Mesendoderm (in vitro differentiated cells): ENCODE results near the gene NAP1L4.

Source experiments
- DNase-seq: peaks from one replicate; pipeline ENCODE4 v3.0.0; 2013
- H2AK5ac ChIP-seq: 2 replicates; pipeline ENCODE4 v1.6.1; 2013; ENCODE audit warnings: low read length, inconsistent platforms
- H2BK120ac ChIP-seq: 2 replicates; pipeline ENCODE4 v1.6.1; 2013; ENCODE audit warnings: low read depth, mild to moderate bottlenecking, low read length, moderate library complexity, mixed read lengths
- H2BK15ac ChIP-seq: replicated peaks from 2 replicates; pipeline ENCODE4 v1.6.1; 2013; ENCODE audit warnings: low read depth, mild to moderate bottlenecking, moderate library complexity
- H2BK5ac ChIP-seq: 2 replicates; pipeline ENCODE4 v1.6.1; 2013; ENCODE audit warnings: low read length, inconsistent platforms
- H3K18ac ChIP-seq: 2 replicates; pipeline ENCODE4 v1.6.1; 2013; ENCODE audit warnings: mild to moderate bottlenecking, low read length, mixed read lengths
- H3K23ac ChIP-seq: one replicate; pipeline ENCODE4 v1.6.1; 2013; ENCODE audit warnings: low read length
- H3K27ac ChIP-seq: 2 replicates; pipeline ENCODE4 v1.5.1; 2013; ENCODE audit warnings: low read depth, mild to moderate bottlenecking, inconsistent platforms, low read length, moderate library complexity
- H3K27me3 ChIP-seq: 2 replicates; pipeline ENCODE4 v1.6.1; 2013; ENCODE audit warnings: low read length, control low read depth, mild to moderate bottlenecking, inconsistent platforms; ENCODE audit not compliant: insufficient read depth, poor library complexity
- H3K36me3 ChIP-seq: 2 replicates; pipeline ENCODE4 v1.6.1; 2013; ENCODE audit warnings: low read length, inconsistent platforms; ENCODE audit not compliant: control insufficient read depth, insufficient read depth
- H3K4ac ChIP-seq: one replicate; pipeline ENCODE4 v1.6.1; 2013; ENCODE audit warnings: low read depth, mild to moderate bottlenecking, low read length, moderate library complexity
- H3K4me1 ChIP-seq: 2 replicates; pipeline ENCODE4 v1.6.1; 2013; ENCODE audit warnings: low read depth, low read length, inconsistent platforms; ENCODE audit not compliant: control insufficient read depth
- H3K4me2 ChIP-seq: 2 replicates; pipeline ENCODE4 v1.6.1; 2013; ENCODE audit warnings: low read length
- H3K4me3 ChIP-seq: 2 replicates; pipeline ENCODE4 v1.5.1; 2013; ENCODE audit warnings: mild to moderate bottlenecking, low read length
- H3K56ac ChIP-seq: one replicate; pipeline ENCODE4 v1.6.1; 2013; ENCODE audit warnings: low read length
- H3K79me1 ChIP-seq: 2 replicates; pipeline ENCODE4 v1.6.1; 2013; ENCODE audit warnings: low read length, inconsistent platforms
- H3K79me2 ChIP-seq: 2 replicates; pipeline ENCODE4 v1.6.1; 2013; ENCODE audit warnings: mild to moderate bottlenecking, low read length; ENCODE audit not compliant: control insufficient read depth, insufficient read depth
- H3K9ac ChIP-seq: 2 replicates; pipeline ENCODE4 v1.6.1; 2013; ENCODE audit warnings: low read length, inconsistent platforms
- H4K5ac ChIP-seq: one replicate; pipeline ENCODE4 v1.6.1; 2013; ENCODE audit warnings: low read length
- H4K8ac ChIP-seq: one replicate; pipeline ENCODE4 v1.6.1; 2013; ENCODE audit warnings: low read depth, mild to moderate bottlenecking, control low read depth, low read length, moderate library complexity
- WGBS: extraction: QIAGEN DNeasy Blood & Tissue Kit; methylation state at CpG from one replicate; pipeline ENCODE4 v1.1.7; 2013; ENCODE audit warnings: low lambda C conversion rate, missing lambda C conversion rate; ENCODE audit not compliant: insufficient coverage; ENCODE audit errors: extremely low coverage; 5-methylcytosine and 5-hydroxymethylcytosine counted together

NAP1L4 gene

GRCh38 chr11:3022300-3022967 is 30.3 kb upstream of the NAP1L4 start:
- H3K18ac ChIP-seq: no peak overlapping the region
- no peak overlapping the region for H4K8ac ChIP-seq
- H2BK5ac ChIP-seq: no peak overlapping the region
- no peak overlapping the region for H3K4me2 ChIP-seq
- no peak overlapping the region for H4K5ac ChIP-seq
- H3K23ac ChIP-seq: no peak overlapping the region
- no peak overlapping the region for H2AK5ac ChIP-seq
- no peaks in the 10 kb centered on the region for H3K79me1 ChIP-seq
- no peak overlapping the region for H3K4me3 ChIP-seq
- H3K36me3 ChIP-seq: peaks cover 16% of the 10 kb centered on the region
- peak; percentile 27 for DNase-seq
- no peaks in the 10 kb centered on the region for H3K27me3 ChIP-seq
- H3K56ac ChIP-seq: no peak overlapping the region
- no peaks in the 10 kb centered on the region for H3K4me1 ChIP-seq
- WGBS: no CpG with 5 or more reads among the region's 14 CpGs
- no peak overlapping the region for H3K9ac ChIP-seq
- H2BK15ac ChIP-seq: no peak overlapping the region
- no peak overlapping the region for H3K4ac ChIP-seq
- H2BK120ac ChIP-seq: no peak overlapping the region
- H3K27ac ChIP-seq: no peak overlapping the region
- no peaks in the 10 kb centered on the region for H3K79me2 ChIP-seq

GRCh38 chr11:3021125-3021524 is 29.0 kb upstream of the NAP1L4 start:
- Histone ChIP-seq H3K36me3 (peaks cover 15% of the 10 kb centered on the region), H3K18ac (no peak overlapping the region), H3K27ac (no peak overlapping the region), H3K4me2 (no peak overlapping the region), H2BK5ac (no peak overlapping the region), H4K8ac (no peak overlapping the region), H3K4ac (no peak overlapping the region), H3K23ac (no peak overlapping the region), H3K4me3 (no peak overlapping the region), H2AK5ac (no peak overlapping the region), H3K79me1 (no peaks in the 10 kb centered on the region), H2BK120ac (no peak overlapping the region), H4K5ac (no peak overlapping the region), H3K56ac (no peak overlapping the region), H2BK15ac (no peak overlapping the region), H3K27me3 (no peaks in the 10 kb centered on the region), H3K4me1 (no peaks in the 10 kb centered on the region), H3K9ac (no peak overlapping the region), H3K79me2 (no peaks in the 10 kb centered on the region)
- peak; percentile 70 for DNase-seq
- no CpG with 5 or more reads among the region's 4 CpGs for WGBS

GRCh38 chr11:3020011-3020410 is 27.9 kb upstream of the NAP1L4 start:
- Histone ChIP-seq H3K4me1 (no peaks in the 10 kb centered on the region), H2BK120ac (no peak overlapping the region), H4K8ac (no peak overlapping the region), H3K23ac (no peak overlapping the region), H4K5ac (no peak overlapping the region), H3K27me3 (no peaks in the 10 kb centered on the region), H2AK5ac (no peak overlapping the region), H3K79me2 (no peaks in the 10 kb centered on the region), H2BK15ac (no peak overlapping the region), H3K36me3 (peaks cover 20% of the 10 kb centered on the region), H3K4me2 (no peak overlapping the region), H3K27ac (no peak overlapping the region), H3K56ac (no peak overlapping the region), H3K4ac (no peak overlapping the region), H3K4me3 (no peak overlapping the region), H2BK5ac (no peak overlapping the region), H3K79me1 (no peaks in the 10 kb centered on the region), H3K18ac (no peak overlapping the region), H3K9ac (no peak overlapping the region)
- DNase-seq: no peak
- no CpG with 5 or more reads among the region's 12 CpGs for WGBS

GRCh38 chr11:3018596-3018995 is 26.5 kb upstream of the NAP1L4 start:
- Histone ChIP-seq H2BK5ac (no peak overlapping the region), H3K79me1 (no peaks in the 10 kb centered on the region), H3K18ac (no peak overlapping the region), H4K5ac (no peak overlapping the region), H3K36me3 (peaks cover 25% of the 10 kb centered on the region), H2AK5ac (no peak overlapping the region), H3K4me2 (no peak overlapping the region), H3K23ac (no peak overlapping the region), H2BK15ac (no peak overlapping the region), H4K8ac (no peak overlapping the region), H3K9ac (no peak overlapping the region), H3K4ac (no peak overlapping the region), H3K79me2 (no peaks in the 10 kb centered on the region), H3K27ac (no peak overlapping the region), H2BK120ac (no peak overlapping the region), H3K56ac (no peak overlapping the region), H3K27me3 (no peaks in the 10 kb centered on the region), H3K4me3 (no peak overlapping the region), H3K4me1 (no peaks in the 10 kb centered on the region)
- DNase-seq: no peak
- no CpG with 5 or more reads among the region's 5 CpGs for WGBS

- Histone ChIP-seq H3K36me3 (peaks cover 30% of the 10 kb centered on the region), H3K4me3 (no peak overlapping the region), H3K9ac (no peak overlapping the region), H2BK120ac (no peak overlapping the region), H4K5ac (no peak overlapping the region), H3K79me2 (no peaks in the 10 kb centered on the region), H3K4ac (no peak overlapping the region), H2AK5ac (no peak overlapping the region), H3K18ac (no peak overlapping the region), H4K8ac (no peak overlapping the region), H3K4me1 (no peaks in the 10 kb centered on the region), H3K23ac (no peak overlapping the region), H3K79me1 (no peaks in the 10 kb centered on the region), H3K56ac (no peak overlapping the region), H2BK15ac (no peak overlapping the region), H3K4me2 (no peak overlapping the region), H3K27ac (no peak overlapping the region), H3K27me3 (no peaks in the 10 kb centered on the region), H2BK5ac (no peak overlapping the region)
- WGBS: no CpG with 5 or more reads among the region's 11 CpGs
- DNase-seq: no peak
These were observed 24.7 kb upstream of the NAP1L4 start for GRCh38 chr11:3016861-3017260.

GRCh38 chr11:3015796-3016195 is 23.7 kb upstream of the NAP1L4 start:
- Histone ChIP-seq H3K18ac (no peak overlapping the region), H3K79me2 (no peaks in the 10 kb centered on the region), H3K9ac (no peak overlapping the region), H3K36me3 (peaks cover 34% of the 10 kb centered on the region), H3K4ac (no peak overlapping the region), H3K4me2 (no peak overlapping the region), H3K79me1 (no peaks in the 10 kb centered on the region), H2AK5ac (no peak overlapping the region), H2BK5ac (no peak overlapping the region), H3K4me3 (no peak overlapping the region), H2BK15ac (no peak overlapping the region), H2BK120ac (no peak overlapping the region), H3K27me3 (no peaks in the 10 kb centered on the region), H3K56ac (no peak overlapping the region), H4K8ac (no peak overlapping the region), H4K5ac (no peak overlapping the region), H3K27ac (no peak overlapping the region), H3K23ac (no peak overlapping the region), H3K4me1 (no peaks in the 10 kb centered on the region)
- no peak for DNase-seq
- no CpG with 5 or more reads among the region's 10 CpGs for WGBS
